HUES48 (cell line): ENCODE data around the gene SERPINB13.

Source experiments
- H3K27ac ChIP-seq: one replicate; pipeline ENCODE4 v1.7.0; 2013; ENCODE audit warnings: low read depth, low read length, inconsistent platforms
- H3K27me3 ChIP-seq: 2 replicates; pipeline ENCODE4 v1.6.1; 2013; ENCODE audit warnings: mild to moderate bottlenecking, low read length; ENCODE audit not compliant: control insufficient read depth, insufficient read depth
- H3K36me3 ChIP-seq: 2 replicates; pipeline ENCODE4 v1.6.1; 2013; ENCODE audit warnings: low read length; ENCODE audit not compliant: control insufficient read depth, insufficient read depth
- H3K4me1 ChIP-seq: 2 replicates; pipeline ENCODE4 v1.6.1; 2013; ENCODE audit warnings: mild to moderate bottlenecking, low read length; ENCODE audit not compliant: control insufficient read depth, insufficient read depth
- H3K4me3 ChIP-seq: 2 replicates; pipeline ENCODE4 v1.5.1; 2013; ENCODE audit warnings: mild to moderate bottlenecking, low read depth, low read length
- H3K9ac ChIP-seq: 2 replicates; pipeline ENCODE4 v1.6.1; 2013; ENCODE audit warnings: mild to moderate bottlenecking, low read depth, low read length, moderate library complexity
- H3K9me3 ChIP-seq: 2 replicates; pipeline ENCODE4 v1.6.1; 2013; ENCODE audit warnings: low read length; ENCODE audit not compliant: control insufficient read depth, insufficient read depth

SERPINB13 gene

GRCh38 chr18:63564021-63564420, 23.1 kb upstream of the SERPINB13 start:
- H3K36me3 ChIP-seq = no peaks in the 10 kb centered on the region
- no peaks in the 10 kb centered on the region for H3K27me3 ChIP-seq
- no peaks in the 10 kb centered on the region for H3K4me1 ChIP-seq
- H3K9me3 ChIP-seq = no peaks in the 10 kb centered on the region
- no peak overlapping the region for H3K9ac ChIP-seq
- H3K4me3 ChIP-seq = no peak overlapping the region
- no peak overlapping the region for H3K27ac ChIP-seq

DNA sequence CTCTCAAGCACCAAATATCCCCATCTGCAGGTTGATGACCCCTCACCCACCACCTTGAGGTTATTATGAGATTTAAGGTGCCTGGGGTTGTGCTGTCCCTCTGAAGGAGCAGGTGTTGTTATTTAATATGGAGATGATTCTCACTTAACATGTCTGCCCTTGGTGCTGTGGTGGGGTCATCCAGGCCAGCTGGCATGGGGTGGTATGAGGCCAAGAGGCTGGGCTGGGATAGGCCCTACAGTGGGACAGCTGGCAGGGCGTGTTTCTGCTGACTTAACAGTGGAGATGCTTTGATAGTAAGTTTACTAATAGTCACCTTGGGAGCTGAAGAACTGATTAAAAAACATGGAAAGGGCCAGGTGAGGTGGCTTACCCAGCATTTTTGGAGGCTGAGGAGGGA, 22.6 kb upstream of the SERPINB13 start:
- H3K9ac ChIP-seq = no peak overlapping the region
- H3K9me3 ChIP-seq = no peaks in the 10 kb centered on the region
- no peaks in the 10 kb centered on the region for H3K36me3 ChIP-seq
- H3K4me3 ChIP-seq = no peak overlapping the region
- no peak overlapping the region for H3K27ac ChIP-seq
- no peaks in the 10 kb centered on the region for H3K27me3 ChIP-seq
- H3K4me1 ChIP-seq = no peaks in the 10 kb centered on the region

- H3K27ac ChIP-seq = no peak overlapping the region
- no peak overlapping the region for H3K4me3 ChIP-seq
- H3K4me1 ChIP-seq = no peaks in the 10 kb centered on the region
- no peak overlapping the region for H3K9ac ChIP-seq
- no peaks in the 10 kb centered on the region for H3K9me3 ChIP-seq
- H3K27me3 ChIP-seq = no peaks in the 10 kb centered on the region
- no peaks in the 10 kb centered on the region for H3K36me3 ChIP-seq
Measured at GRCh38 chr18:63567276-63567675, 19.9 kb upstream of the SERPINB13 start.

GRCh38 chr18:63567825-63568224, 19.3 kb upstream of the SERPINB13 start:
- Histone ChIP-seq H3K27me3 (no peaks in the 10 kb centered on the region), H3K4me1 (no peaks in the 10 kb centered on the region)

DNA sequence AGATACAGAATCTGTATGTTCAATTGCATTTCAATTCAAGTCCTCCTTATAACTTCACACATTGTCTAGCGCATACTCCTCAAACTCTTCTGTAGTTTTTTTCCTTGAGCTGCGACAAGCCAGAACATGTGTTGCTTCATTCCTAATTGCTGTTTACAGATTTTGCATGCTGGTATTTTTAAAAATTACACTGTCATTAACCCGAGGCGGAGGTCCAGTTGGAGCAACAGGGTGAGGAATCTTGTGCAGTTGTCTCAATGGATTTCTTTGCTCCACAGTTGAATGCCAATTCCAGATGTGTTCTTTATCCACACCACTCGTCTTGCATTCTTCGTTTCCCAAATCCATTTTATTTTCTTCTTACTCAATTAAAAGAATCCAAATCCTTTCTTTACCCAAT, 16.4 kb upstream of the SERPINB13 start:
- no peak overlapping the region for H3K4me3 ChIP-seq
- no peaks in the 10 kb centered on the region for H3K36me3 ChIP-seq
- H3K9ac ChIP-seq = no peak overlapping the region
- H3K27me3 ChIP-seq = no peaks in the 10 kb centered on the region
- no peaks in the 10 kb centered on the region for H3K9me3 ChIP-seq
- H3K4me1 ChIP-seq = no peaks in the 10 kb centered on the region
- H3K27ac ChIP-seq = no peak overlapping the region

More at GRCh38 chr18:63567825-63568224, 19.3 kb upstream of the SERPINB13 start:
- H3K36me3 ChIP-seq = no peaks in the 10 kb centered on the region
- H3K9me3 ChIP-seq = no peaks in the 10 kb centered on the region
- no peak overlapping the region for H3K27ac ChIP-seq
- H3K4me3 ChIP-seq = no peak overlapping the region
- no peak overlapping the region for H3K9ac ChIP-seq

DNA sequence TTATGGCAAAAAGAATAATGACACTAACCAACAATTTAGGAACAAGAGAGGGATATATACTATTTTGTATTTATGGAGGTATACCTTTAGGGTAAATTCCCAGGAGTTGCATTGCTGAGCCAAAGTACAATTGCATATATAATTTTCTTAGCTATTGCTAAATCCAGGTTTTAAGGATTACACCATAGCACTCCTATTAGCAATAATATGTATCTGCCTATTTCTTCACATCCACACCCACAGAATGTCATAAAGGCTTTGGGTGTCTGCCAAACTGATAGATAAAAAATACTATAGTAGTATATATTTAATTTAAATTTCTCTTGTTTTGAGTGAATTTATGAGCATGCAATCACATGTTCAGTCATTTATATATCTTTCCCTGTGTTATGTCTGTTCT, 11.5 kb upstream of the SERPINB13 start:
- H3K4me3 ChIP-seq = no peak overlapping the region
- no peaks in the 10 kb centered on the region for H3K36me3 ChIP-seq
- H3K9me3 ChIP-seq = no peaks in the 10 kb centered on the region
- no peak overlapping the region for H3K27ac ChIP-seq
- no peak overlapping the region for H3K9ac ChIP-seq
- H3K27me3 ChIP-seq = no peaks in the 10 kb centered on the region
- no peaks in the 10 kb centered on the region for H3K4me1 ChIP-seq

GRCh38 chr18:63578357-63578958, 8.7 kb upstream of the SERPINB13 start:
- Histone ChIP-seq H3K9ac (no peak overlapping the region), H3K9me3 (no peaks in the 10 kb centered on the region)

GRCh38 chr18:63579616-63580015, 7.5 kb upstream of the SERPINB13 start:
- Histone ChIP-seq H3K9ac (no peak overlapping the region), H3K4me3 (no peak overlapping the region), H3K27me3 (no peaks in the 10 kb centered on the region), H3K36me3 (no peaks in the 10 kb centered on the region), H3K4me1 (no peaks in the 10 kb centered on the region), H3K9me3 (no peaks in the 10 kb centered on the region), H3K27ac (no peak overlapping the region)

More at GRCh38 chr18:63578357-63578958, 8.7 kb upstream of the SERPINB13 start:
- no peaks in the 10 kb centered on the region for H3K4me1 ChIP-seq
- no peaks in the 10 kb centered on the region for H3K27me3 ChIP-seq
- H3K36me3 ChIP-seq = no peaks in the 10 kb centered on the region
- H3K27ac ChIP-seq = no peak overlapping the region
- H3K4me3 ChIP-seq = no peak overlapping the region

DNA sequence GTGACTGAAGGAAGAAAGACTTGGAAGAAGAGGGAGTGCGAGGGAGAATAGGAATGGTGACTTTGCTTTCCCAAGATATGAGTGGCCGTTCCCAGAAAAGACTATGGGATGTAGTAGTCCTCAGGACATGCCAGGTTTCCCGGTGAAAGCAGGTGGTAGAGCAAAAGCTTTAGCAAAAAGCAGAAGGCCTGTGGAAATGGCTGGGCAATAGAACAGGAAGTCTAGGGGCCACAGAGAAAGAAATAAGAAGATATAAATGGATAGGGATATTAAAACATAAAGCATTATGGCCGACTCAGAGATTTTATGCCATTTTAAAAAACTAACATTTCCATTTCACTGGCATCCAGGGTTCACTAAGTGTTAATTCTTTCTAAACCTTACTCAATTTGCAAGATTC, 1.2 kb upstream of the SERPINB13 start:
- no peak overlapping the region for H3K27ac ChIP-seq

GRCh38 chr18:63586431-63586830, 712 bp upstream of the SERPINB13 start:
- Histone ChIP-seq H3K27ac (no peak overlapping the region), H3K4me3 (no peak overlapping the region), H3K36me3 (no peaks in the 10 kb centered on the region), H3K9me3 (no peaks in the 10 kb centered on the region), H3K27me3 (no peaks in the 10 kb centered on the region), H3K9ac (no peak overlapping the region), H3K4me1 (no peaks in the 10 kb centered on the region)

More for the DNA sequence above, 1.2 kb upstream of the SERPINB13 start:
- H3K27me3 ChIP-seq = no peaks in the 10 kb centered on the region
- no peak overlapping the region for H3K4me3 ChIP-seq
- H3K9me3 ChIP-seq = no peaks in the 10 kb centered on the region
- H3K36me3 ChIP-seq = no peaks in the 10 kb centered on the region
- no peaks in the 10 kb centered on the region for H3K4me1 ChIP-seq
- no peak overlapping the region for H3K9ac ChIP-seq

DNA sequence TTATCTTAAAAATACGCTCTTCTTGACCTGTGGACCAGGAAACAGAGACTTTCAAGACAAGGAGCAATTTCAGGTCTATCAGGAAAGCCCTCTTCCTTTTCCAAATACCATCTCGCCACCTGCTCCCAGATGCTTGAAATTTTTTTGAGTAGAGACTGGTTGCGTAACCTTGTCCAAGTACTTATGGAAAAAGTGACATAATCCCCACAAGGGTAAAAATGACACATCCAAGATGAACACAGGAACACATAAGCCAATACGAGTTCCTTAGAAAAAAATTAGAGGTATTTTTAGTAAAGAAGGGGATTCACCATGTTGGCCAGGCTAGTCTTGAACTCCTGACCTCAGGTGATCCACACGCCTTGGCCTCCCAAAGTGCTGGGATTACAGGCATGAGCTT, 1.8 kb downstream of the SERPINB13 start:
- H3K9me3 ChIP-seq = no peaks in the 10 kb centered on the region
- H3K4me1 ChIP-seq = no peaks in the 10 kb centered on the region
- H3K27me3 ChIP-seq = no peaks in the 10 kb centered on the region
- no peak overlapping the region for H3K27ac ChIP-seq
- no peak overlapping the region for H3K9ac ChIP-seq
- no peak overlapping the region for H3K4me3 ChIP-seq
- no peaks in the 10 kb centered on the region for H3K36me3 ChIP-seq
